ENCODE results near the gene DVL2. TPM values are rescaled to one million over a fixed set of nuclear protein-coding genes. Genes with fewer than 3 reads are reported as not detected.

DVL2 gene
- total and polyA plus RNA-seq, 2 of the 13 experiments (the other 11 are each of a cell fraction or from before 2014, with no cell fraction given), result 5.7 to 38.2 TPM

DNA sequence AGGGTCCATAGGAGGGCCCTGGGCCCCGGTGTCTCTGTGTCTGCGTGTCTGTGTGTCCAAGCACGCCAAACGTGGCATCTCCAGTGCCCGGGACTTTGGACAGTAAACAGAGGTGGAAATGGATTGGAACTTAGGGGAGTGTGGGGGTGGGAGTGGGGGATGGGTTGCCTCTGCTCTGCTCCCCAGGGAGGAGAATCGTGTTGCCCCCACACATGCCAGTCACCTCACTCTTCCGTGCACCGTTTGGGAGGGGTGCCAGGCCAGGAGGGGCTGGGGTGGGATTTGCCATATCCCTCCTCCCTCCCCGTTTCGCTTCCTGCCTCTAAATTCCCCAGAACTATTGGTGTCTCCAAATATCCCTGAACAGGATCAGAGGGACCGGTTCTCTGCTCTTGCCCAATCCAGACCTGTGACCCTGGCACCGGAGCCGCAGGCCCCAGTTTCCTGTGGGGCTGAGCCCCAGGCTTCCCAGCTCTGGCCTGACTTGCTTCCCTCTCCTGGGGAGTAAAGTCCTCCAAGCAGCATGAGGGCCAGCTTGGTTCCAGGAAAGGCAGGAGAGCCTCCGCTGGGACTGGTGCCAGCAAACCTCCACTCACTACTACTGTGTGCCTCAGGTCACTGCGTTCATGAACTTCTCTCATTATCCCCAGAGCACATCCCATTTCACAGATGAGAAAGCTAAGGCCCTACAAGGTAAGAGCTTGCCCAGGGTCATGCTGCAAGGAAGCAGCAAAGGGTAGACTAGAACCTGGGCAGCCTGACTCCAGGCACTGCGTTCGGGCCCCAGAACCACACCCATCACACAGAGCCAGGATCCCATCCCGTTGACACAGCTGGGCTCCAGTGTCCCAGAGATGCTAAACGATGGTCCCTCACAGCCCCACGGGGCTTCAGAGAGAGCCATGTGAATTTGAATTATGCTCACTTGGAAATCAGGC is 54.7 kb downstream of the DVL2 start, which contains the start of gene ASGR1 (continued):
- TF ChIP-seq, protein P1, sequence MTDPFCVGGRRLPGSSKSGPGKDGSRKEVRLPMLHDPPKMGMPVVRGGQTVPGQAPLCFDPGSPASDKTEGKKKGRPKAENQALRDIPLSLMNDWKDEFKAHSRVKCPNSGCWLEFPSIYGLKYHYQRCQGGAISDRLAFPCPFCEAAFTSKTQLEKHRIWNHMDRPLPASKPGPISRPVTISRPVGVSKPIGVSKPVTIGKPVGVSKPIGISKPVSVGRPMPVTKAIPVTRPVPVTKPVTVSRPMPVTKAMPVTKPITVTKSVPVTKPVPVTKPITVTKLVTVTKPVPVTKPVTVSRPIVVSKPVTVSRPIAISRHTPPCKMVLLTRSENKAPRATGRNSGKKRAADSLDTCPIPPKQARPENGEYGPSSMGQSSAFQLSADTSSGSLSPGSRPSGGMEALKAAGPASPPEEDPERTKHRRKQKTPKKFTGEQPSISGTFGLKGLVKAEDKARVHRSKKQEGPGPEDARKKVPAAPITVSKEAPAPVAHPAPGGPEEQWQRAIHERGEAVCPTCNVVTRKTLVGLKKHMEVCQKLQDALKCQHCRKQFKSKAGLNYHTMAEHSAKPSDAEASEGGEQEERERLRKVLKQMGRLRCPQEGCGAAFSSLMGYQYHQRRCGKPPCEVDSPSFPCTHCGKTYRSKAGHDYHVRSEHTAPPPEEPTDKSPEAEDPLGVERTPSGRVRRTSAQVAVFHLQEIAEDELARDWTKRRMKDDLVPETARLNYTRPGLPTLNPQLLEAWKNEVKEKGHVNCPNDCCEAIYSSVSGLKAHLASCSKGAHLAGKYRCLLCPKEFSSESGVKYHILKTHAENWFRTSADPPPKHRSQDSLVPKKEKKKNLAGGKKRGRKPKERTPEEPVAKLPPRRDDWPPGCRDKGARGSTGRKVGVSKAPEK (CRISPR knock-in tag; IDR thresholded peaks at IDR 0.05; ENCODE audit: borderline replicate concordance), result no peak
- TF ChIP-seq, protein P2, sequence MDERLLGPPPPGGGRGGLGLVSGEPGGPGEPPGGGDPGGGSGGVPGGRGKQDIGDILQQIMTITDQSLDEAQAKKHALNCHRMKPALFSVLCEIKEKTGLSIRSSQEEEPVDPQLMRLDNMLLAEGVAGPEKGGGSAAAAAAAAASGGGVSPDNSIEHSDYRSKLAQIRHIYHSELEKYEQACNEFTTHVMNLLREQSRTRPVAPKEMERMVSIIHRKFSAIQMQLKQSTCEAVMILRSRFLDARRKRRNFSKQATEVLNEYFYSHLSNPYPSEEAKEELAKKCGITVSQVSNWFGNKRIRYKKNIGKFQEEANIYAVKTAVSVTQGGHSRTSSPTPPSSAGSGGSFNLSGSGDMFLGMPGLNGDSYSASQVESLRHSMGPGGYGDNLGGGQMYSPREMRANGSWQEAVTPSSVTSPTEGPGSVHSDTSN (CRISPR knock-in tag; IDR thresholded peaks at IDR 0.05), result no peak
- TF ChIP-seq ELF3 (CRISPR knock-in tag; IDR thresholded peaks at IDR 0.05) (peak; percentile 91), ZSCAN9 (CRISPR knock-in tag; IDR thresholded peaks at IDR 0.05; ENCODE audit: borderline replicate concordance) (peak; percentile 71), ZNF124 (CRISPR knock-in tag; IDR thresholded peaks at IDR 0.05) (peak; percentile 74; the same call in 1 of the 2 replicates), TOPORS (CRISPR knock-in tag; IDR thresholded peaks at IDR 0.05) (no peak), PAF1 (CRISPR knock-in tag; IDR thresholded peaks at IDR 0.05) (no peak), NR2C2 (CRISPR knock-in tag; IDR thresholded peaks at IDR 0.05; ENCODE audit: borderline replicate concordance) (peak; percentile 73; the same call in 1 of the 2 replicates), DNMT3B (CRISPR knock-in tag; conservative IDR thresholded peaks at IDR 0.05) (no peak), ZNF354B (CRISPR knock-in tag; IDR thresholded peaks at IDR 0.05) (no peak), PAX8 (CRISPR knock-in tag; IDR thresholded peaks at IDR 0.05; ENCODE audit: borderline replicate concordance) (no peak; the same call in 1 of the 2 replicates), ZNF556 (CRISPR knock-in tag; IDR thresholded peaks at IDR 0.05; ENCODE audit: borderline replicate concordance) (no peak), ZNF350 (CRISPR knock-in tag; IDR thresholded peaks at IDR 0.05; ENCODE audit: borderline replicate concordance, low read depth) (peak; percentile 71), MAFF (IDR thresholded peaks at IDR 0.05; ENCODE audit: low read depth, low read length) (no peak), MAF1 (CRISPR knock-in tag; IDR thresholded peaks at IDR 0.05; ENCODE audit: borderline replicate concordance) (no peak), MED13 (CRISPR knock-in tag; IDR thresholded peaks at IDR 0.05) (0 out of 2 replicates have a peak, but pooled peaks have one; percentile 47)
- TF ChIP-seq, protein P3, sequence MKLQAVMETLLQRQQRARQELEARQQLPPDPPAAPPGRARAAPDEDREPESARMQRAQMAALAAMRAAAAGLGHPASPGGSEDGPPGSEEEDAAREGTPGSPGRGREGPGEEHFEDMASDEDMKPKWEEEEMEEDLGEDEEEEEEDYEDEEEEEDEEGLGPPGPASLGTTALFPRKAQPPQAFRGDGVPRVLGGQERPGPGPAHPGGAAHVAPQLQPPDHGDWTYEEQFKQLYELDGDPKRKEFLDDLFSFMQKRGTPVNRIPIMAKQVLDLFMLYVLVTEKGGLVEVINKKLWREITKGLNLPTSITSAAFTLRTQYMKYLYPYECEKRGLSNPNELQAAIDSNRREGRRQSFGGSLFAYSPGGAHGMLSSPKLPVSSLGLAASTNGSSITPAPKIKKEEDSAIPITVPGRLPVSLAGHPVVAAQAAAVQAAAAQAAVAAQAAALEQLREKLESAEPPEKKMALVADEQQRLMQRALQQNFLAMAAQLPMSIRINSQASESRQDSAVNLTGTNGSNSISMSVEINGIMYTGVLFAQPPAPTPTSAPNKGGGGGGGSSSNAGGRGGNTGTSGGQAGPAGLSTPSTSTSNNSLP (IDR thresholded peaks at IDR 0.05; ENCODE audit: low read depth, low read length), result no peak

All from HepG2 (cell line).